Measurements from ENCODE around the gene LDLRAD4. TPM values are rescaled to one million over a fixed set of nuclear protein-coding genes. Genes with fewer than 3 reads are reported as not detected.

The LDLRAD4 gene
- total RNA-seq, 1 donor from 2014 or later, result 34.1 TPM

DNA sequence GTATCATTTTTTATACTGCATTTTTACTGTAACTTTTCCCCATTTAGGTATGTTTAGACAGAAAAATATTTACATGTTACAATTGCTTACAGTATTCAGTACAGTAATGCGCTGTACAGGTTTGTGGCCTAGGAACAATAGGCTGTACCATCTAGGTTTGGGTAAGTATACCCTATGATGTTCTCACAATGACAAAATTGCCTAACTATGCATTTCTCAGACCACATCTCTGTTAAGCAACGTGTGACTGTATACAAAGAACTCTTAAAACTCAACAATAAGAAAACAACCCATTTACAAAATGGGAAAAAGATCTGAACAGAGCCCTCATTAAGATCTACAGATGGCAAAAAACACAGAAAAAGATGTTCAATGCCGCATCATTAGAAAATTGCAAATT, 478.4 kb downstream of the LDLRAD4 start:
- DNase-seq (ENCODE audit: low spot score), result no peak
- TF ChIP-seq CTCF (IDR thresholded peaks at IDR 0.05; ENCODE audit: unreplicated experiment), result no peak
- H3K4me3 Mint-ChIP-seq (ENCODE audit: unreplicated experiment), result no peak overlapping the region
- H3K27me3 Mint-ChIP-seq (ENCODE audit: unreplicated experiment), result peaks cover 6% of the 10 kb centered on the region
- H3K9me3 Mint-ChIP-seq (ENCODE audit: unreplicated experiment), result peaks cover 9% of the 10 kb centered on the region
- H3K4me1 Mint-ChIP-seq (ENCODE audit: unreplicated experiment), result no peaks in the 10 kb centered on the region
- H3K27ac Mint-ChIP-seq (ENCODE audit: unreplicated experiment), result no peak overlapping the region
- H3K36me3 Mint-ChIP-seq (ENCODE audit: low read depth, unreplicated experiment), result peaks cover 15% of the 10 kb centered on the region

DNA sequence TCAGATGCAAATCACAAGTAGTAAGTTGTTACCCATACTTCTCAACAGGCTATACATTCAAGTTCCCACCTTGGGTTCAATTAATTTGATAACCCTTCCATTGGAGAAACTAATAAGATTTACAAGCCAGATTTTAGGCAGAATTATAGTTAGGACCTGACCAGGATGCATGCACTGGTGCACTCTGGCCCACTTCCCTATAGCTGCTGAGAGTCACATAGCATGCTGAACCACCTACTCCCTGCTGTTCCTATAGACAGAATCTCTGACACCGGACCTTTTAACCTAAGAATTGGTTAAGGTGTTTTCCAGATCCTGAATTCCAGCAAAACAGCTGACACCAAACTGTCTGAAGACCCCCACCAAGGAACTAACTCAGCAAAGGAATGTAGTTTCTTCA, 481.6 kb downstream of the LDLRAD4 start:
- peaks cover 12% of the 10 kb centered on the region for H3K9me3 Mint-ChIP-seq (ENCODE audit: unreplicated experiment)
- no peak overlapping the region for H3K27ac Mint-ChIP-seq (ENCODE audit: unreplicated experiment)
- TF ChIP-seq CTCF (IDR thresholded peaks at IDR 0.05; ENCODE audit: unreplicated experiment), result no peak
- no peak overlapping the region for H3K4me3 Mint-ChIP-seq (ENCODE audit: unreplicated experiment)
- no peak for DNase-seq (ENCODE audit: low spot score)
- peaks cover 24% of the 10 kb centered on the region for H3K36me3 Mint-ChIP-seq (ENCODE audit: low read depth, unreplicated experiment)
- no peaks in the 10 kb centered on the region for H3K4me1 Mint-ChIP-seq (ENCODE audit: unreplicated experiment)
- peaks cover 6% of the 10 kb centered on the region for H3K27me3 Mint-ChIP-seq (ENCODE audit: unreplicated experiment)

Small RNA genes lying within 50 kb of the gene (microRNA-seq; reads per million reads assigned to microRNA genes)
- 1.5 reads per million, percentile 23 among the genes with 10 or more reads in this experiment for gene MIR4526 (ENCODE audit: unreplicated experiment)
- not detected for gene MIR5190 (ENCODE audit: unreplicated experiment)

Other genes with a start within 250 kb of the LDLRAD4 start
- 23.2 TPM for gene CEP192, start 227.4 kb upstream of the LDLRAD4 start, total RNA-seq (ENCODE audit: unreplicated experiment)